Panc1 (cell line): ENCODE measurements around the gene MEIS2. TPM values are rescaled to one million over a fixed set of nuclear protein-coding genes. Genes with fewer than 3 reads are reported as not detected.

ENCODE experiments used
- ATAC-seq: fragments of 200-7000 bp; cut with Tn5 transposase; 2 replicates; pipeline ENCODE4 v1.9.1; 2020; ENCODE audit warnings: mild to moderate bottlenecking, moderate library complexity
- BruUV-seq: library from RNA; stranded (reverse); fragments of 400-500 nt; replicated peaks from 2 replicates; lab custom pipeline; 2021; lab: Mats Ljungman, UMichigan
- CTCF ChIA-PET: fragments of 300-600 bp; sonication (Branson Sonifier 250); formaldehyde crosslinking; loops from one replicate; lab custom pipeline; 2022; ENCODE audit warnings: antibody characterized with exemption; lab: Charles Lee
- POLR2A ChIA-PET: fragments of 300-600 bp; sonication (Branson Sonifier 250); formaldehyde crosslinking; loops from one replicate; lab custom pipeline; 2022; ENCODE audit warnings: antibody characterized with exemption; lab: Charles Lee
- DNase-seq: peaks from one replicate; pipeline ENCODE4 v3.0.0-alpha.2; 2010; ENCODE audit warnings: low read depth, low spot score
- H3K27ac ChIP-seq: 2 replicates; pipeline ENCODE4 v1.5.1; 2011; ENCODE audit warnings: mild to moderate bottlenecking, low read length, inconsistent platforms
- H3K27me3 ChIP-seq: fragments of 200-500 bp; sonication (Bioruptor generic); 2 replicates; pipeline ENCODE4 v1.6.0; 2014; ENCODE audit warnings: low read length, inconsistent platforms; ENCODE audit not compliant: control insufficient read depth, insufficient read depth
- H3K36me3 ChIP-seq: fragments of 200-500 bp; sonication (Bioruptor generic); 2 replicates; pipeline ENCODE4 v1.5.1; 2014; ENCODE audit warnings: inconsistent platforms, mild to moderate bottlenecking, low read length, moderate library complexity; ENCODE audit not compliant: control insufficient read depth, insufficient read depth
- H3K4me1 ChIP-seq: 2 replicates; pipeline ENCODE4 v1.5.1; 2011; ENCODE audit warnings: inconsistent platforms, mild to moderate bottlenecking, low read length, moderate library complexity; ENCODE audit not compliant: control insufficient read depth, insufficient read depth
- H3K4me3 ChIP-seq, 2 experiments: 2 replicates each; pipeline ENCODE4 v1.5.1; 2011 to 2012; ENCODE audit warnings: low read depth in 2 of 2, low read length in 2 of 2, mild to moderate bottlenecking in 2 of 2, inconsistent platforms in 1 of 2, moderate library complexity in 1 of 2
- H3K9me3 ChIP-seq: fragments of 200-500 bp; sonication (Bioruptor generic); 2 replicates; pipeline ENCODE4 v1.5.1; 2014; ENCODE audit warnings: low read depth, mild to moderate bottlenecking, inconsistent platforms, low read length, moderate library complexity; ENCODE audit not compliant: control insufficient read depth, insufficient read depth
- CTCF ChIP-seq: fragments of 450-650 bp; IDR thresholded peaks from 2 replicates; pipeline ENCODE4 v1.5.1; 2017; ENCODE audit warnings: mild to moderate bottlenecking
- POLR2AphosphoS5 ChIP-seq: IDR thresholded peaks from 2 replicates; pipeline ENCODE4 v1.6.1; 2012; ENCODE audit warnings: mild to moderate bottlenecking, low read depth, low read length, moderate library complexity
- REST ChIP-seq, 2 experiments: IDR thresholded peaks; 2 replicates each; pipeline ENCODE4 v1.6.1; 2011 to 2012; ENCODE audit warnings: low read depth in 2 of 2, control low read depth in 1 of 2, low read length in 1 of 2, mild to moderate bottlenecking in 1 of 2, moderate library complexity in 1 of 2; ENCODE audit not compliant: insufficient read depth in 1 of 2
- SIN3A ChIP-seq: IDR thresholded peaks from 2 replicates; pipeline ENCODE4 v1.6.1; 2012; ENCODE audit warnings: low read depth, mild to moderate bottlenecking, low read length, moderate library complexity, borderline replicate concordance; ENCODE audit not compliant: insufficient read depth
- TCF7L2 ChIP-seq: IDR thresholded peaks from 2 replicates; pipeline ENCODE4 v1.6.1; 2011; ENCODE audit warnings: mild to moderate bottlenecking, low read depth, low read length, inconsistent platforms
- in situ Hi-C: cut with HindIII; loops from 2 replicates; pipeline ENCODE4 v1.10.0; 2016; ENCODE audit warnings: low sequenced_read_pairs, low pct_unique_long_range_greater_than_20kb
- intact Hi-C: fragments of 100-400 bp; cut with micrococcal nuclease; formaldehyde crosslinking; loops from one replicate; pipeline ENCODE4 v1.10.0; 2022; ENCODE audit not compliant: unreplicated experiment
- total RNA-seq: library from RNA; stranded (reverse); gene quantifications from one replicate; pipeline ENCODE4 v1.2.1, GENCODE V29; 2021; ENCODE audit not compliant: unreplicated experiment

MEIS2 gene
- total RNA-seq, 1 experiment from 2014 or later, result 9.3 TPM

- TF ChIP-seq CTCF (no peak), SIN3A (no peak), TCF7L2 (no peak), POLR2AphosphoS5 (no peak), REST (IDR thresholded peaks at IDR 0.05; ENCODE audit: insufficient read depth in 1 of 2, low read depth in 2 of 2, low read length in 1 of 2) (no peak)
- intact Hi-C loops, result loop anchor here (5.0 kb wide), 1 partner anchor 376 kb away; no protein-coding TSS in a partner anchor
- DNase-seq (no peak), ATAC-seq (no peak)
- Histone ChIP-seq H3K27me3 (peaks cover 26% of the 10 kb centered on the region), H3K36me3 (no peaks in the 10 kb centered on the region), H3K4me1 (peaks cover 5% of the 10 kb centered on the region; the same call in 1 of the 2 replicates), H3K4me3 (no peak overlapping the region), H3K9me3 (no peaks in the 10 kb centered on the region), H3K27ac (no peak overlapping the region)
- no TSS peak for BruUV-seq
- POLR2A ChIA-PET, result no interaction called here
- in situ Hi-C loops, result no loop called here
- CTCF ChIA-PET, result interaction anchor here (0.6 to 0.7 kb wide), 2 partner anchors 159 to 189 kb away, joined by 3 read pairs; no protein-coding TSS in a partner anchor
These were observed 222.3 kb downstream of the MEIS2 start for GRCh38 chr15:36877796-36878683.

GRCh38 chr15:36877294-36877693 is 223.1 kb downstream of the MEIS2 start:
- TF ChIP-seq POLR2AphosphoS5 (no peak), REST (IDR thresholded peaks at IDR 0.05; ENCODE audit: insufficient read depth in 1 of 2, low read depth in 2 of 2, low read length in 1 of 2) (no peak), CTCF (no peak), SIN3A (no peak), TCF7L2 (no peak)
- no peak for ATAC-seq
- no peaks in the 10 kb centered on the region for H3K36me3 ChIP-seq
- intact Hi-C loops (loop anchor here (5.0 kb wide), 1 partner anchor 375 kb away; no protein-coding TSS in a partner anchor), in situ Hi-C loops (no loop called here)
- H3K4me1 ChIP-seq, result peaks cover 1% of the 10 kb centered on the region; the same call in 1 of the 2 replicates
- peaks cover 22% of the 10 kb centered on the region for H3K27me3 ChIP-seq
- no TSS peak for BruUV-seq
- no peaks in the 10 kb centered on the region for H3K9me3 ChIP-seq
- DNase-seq, result no peak
- ChIA-PET CTCF (no interaction called here), POLR2A (interaction anchor here (0.6 kb wide), 2 partner anchors 267 to 305 kb away, joined by 3 to 4 read pairs; no protein-coding TSS in a partner anchor)
- no peak overlapping the region for H3K4me3 ChIP-seq
- no peak overlapping the region for H3K27ac ChIP-seq
